ENCODE measurements around the gene TPH2.

TPH2 gene

GRCh38 chr12:72000969-72001648, 62.5 kb downstream of the TPH2 start:
- no peak overlapping the region for H3K9ac ChIP-seq (ENCODE audit: low read length in 2 of 2)
- peaks cover 0 to 4% of the 10 kb centered on the region in 2 donors for H3K27me3 ChIP-seq (ENCODE audit: control insufficient read depth in 1 of 2, insufficient read depth in 2 of 2, low read length in 2 of 2)
- no peak overlapping the region for H3K27ac ChIP-seq (ENCODE audit: low read length)
- H3K9me3 ChIP-seq (ENCODE audit: control insufficient read depth in 2 of 2, low read length in 2 of 2) = no peaks in the 10 kb centered on the region
- no peaks in the 10 kb centered on the region for H3K36me3 ChIP-seq (ENCODE audit: control insufficient read depth in 2 of 2, insufficient read depth in 2 of 2, low read length in 2 of 2)
- H3K4me1 ChIP-seq (ENCODE audit: control insufficient read depth, insufficient read depth, low read length) = no peaks in the 10 kb centered on the region
- H3K4me3 ChIP-seq (ENCODE audit: low read length in 2 of 2) = no peak overlapping the region

GRCh38 chr12:72006766-72007165, 68.1 kb downstream of the TPH2 start:
- Histone ChIP-seq H3K9ac (ENCODE audit: low read length in 2 of 2) (no peak overlapping the region), H3K36me3 (ENCODE audit: control insufficient read depth in 2 of 2, insufficient read depth in 2 of 2, low read length in 2 of 2) (no peaks in the 10 kb centered on the region), H3K4me3 (ENCODE audit: low read length in 2 of 2) (no peak overlapping the region), H3K27ac (ENCODE audit: low read length) (no peak overlapping the region), H3K4me1 (ENCODE audit: control insufficient read depth, insufficient read depth, low read length) (no peaks in the 10 kb centered on the region), H3K9me3 (ENCODE audit: control insufficient read depth in 2 of 2, low read length in 2 of 2) (no peaks in the 10 kb centered on the region), H3K27me3 (ENCODE audit: control insufficient read depth in 1 of 2, insufficient read depth in 2 of 2, low read length in 2 of 2) (peaks cover 0 to 4% of the 10 kb centered on the region in 2 donors)

- no peak overlapping the region for H3K4me3 ChIP-seq (ENCODE audit: low read length in 2 of 2)
- H3K36me3 ChIP-seq (ENCODE audit: control insufficient read depth in 2 of 2, insufficient read depth in 2 of 2, low read length in 2 of 2) = no peaks in the 10 kb centered on the region
- H3K9ac ChIP-seq (ENCODE audit: low read length in 2 of 2) = no peak overlapping the region
- no peaks in the 10 kb centered on the region for H3K9me3 ChIP-seq (ENCODE audit: control insufficient read depth in 2 of 2, low read length in 2 of 2)
- H3K27me3 ChIP-seq (ENCODE audit: control insufficient read depth in 1 of 2, insufficient read depth in 2 of 2, low read length in 2 of 2) = peaks cover 0 to 2% of the 10 kb centered on the region in 2 donors
- H3K27ac ChIP-seq (ENCODE audit: low read length) = no peak overlapping the region
- H3K4me1 ChIP-seq (ENCODE audit: control insufficient read depth, insufficient read depth, low read length) = no peaks in the 10 kb centered on the region
Measured at GRCh38 chr12:72010356-72010755, 71.7 kb downstream of the TPH2 start.

GRCh38 chr12:72011374-72011773, 72.7 kb downstream of the TPH2 start:
- Histone ChIP-seq H3K9me3 (ENCODE audit: control insufficient read depth in 2 of 2, low read length in 2 of 2) (no peaks in the 10 kb centered on the region), H3K36me3 (ENCODE audit: control insufficient read depth in 2 of 2, insufficient read depth in 2 of 2, low read length in 2 of 2) (no peaks in the 10 kb centered on the region), H3K4me1 (ENCODE audit: control insufficient read depth, insufficient read depth, low read length) (no peaks in the 10 kb centered on the region), H3K27ac (ENCODE audit: low read length) (no peak overlapping the region), H3K4me3 (ENCODE audit: low read length in 2 of 2) (no peak overlapping the region), H3K27me3 (ENCODE audit: control insufficient read depth in 1 of 2, insufficient read depth in 2 of 2, low read length in 2 of 2) (no peaks in the 10 kb centered on the region), H3K9ac (ENCODE audit: low read length in 2 of 2) (no peak overlapping the region)

- Histone ChIP-seq H3K27me3 (ENCODE audit: control insufficient read depth in 1 of 2, insufficient read depth in 2 of 2, low read length in 2 of 2) (no peaks in the 10 kb centered on the region), H3K9me3 (ENCODE audit: control insufficient read depth in 2 of 2, low read length in 2 of 2) (no peaks in the 10 kb centered on the region), H3K4me3 (ENCODE audit: low read length in 2 of 2) (no peak overlapping the region), H3K9ac (ENCODE audit: low read length in 2 of 2) (no peak overlapping the region), H3K4me1 (ENCODE audit: control insufficient read depth, insufficient read depth, low read length) (no peaks in the 10 kb centered on the region), H3K27ac (ENCODE audit: low read length) (no peak overlapping the region), H3K36me3 (ENCODE audit: control insufficient read depth in 2 of 2, insufficient read depth in 2 of 2, low read length in 2 of 2) (no peaks in the 10 kb centered on the region)
Measured at GRCh38 chr12:72012874-72013273, 74.2 kb downstream of the TPH2 start.

GRCh38 chr12:72015895-72016294, 77.2 kb downstream of the TPH2 start:
- H3K4me3 ChIP-seq (ENCODE audit: low read length in 2 of 2) = no peak overlapping the region
- no peaks in the 10 kb centered on the region for H3K9me3 ChIP-seq (ENCODE audit: control insufficient read depth in 2 of 2, low read length in 2 of 2)
- no peak overlapping the region for H3K27ac ChIP-seq (ENCODE audit: low read length)
- H3K4me1 ChIP-seq (ENCODE audit: control insufficient read depth, insufficient read depth, low read length) = no peaks in the 10 kb centered on the region
- H3K36me3 ChIP-seq (ENCODE audit: control insufficient read depth in 2 of 2, insufficient read depth in 2 of 2, low read length in 2 of 2) = no peaks in the 10 kb centered on the region
- H3K9ac ChIP-seq (ENCODE audit: low read length in 2 of 2) = no peak overlapping the region
- H3K27me3 ChIP-seq (ENCODE audit: control insufficient read depth in 1 of 2, insufficient read depth in 2 of 2, low read length in 2 of 2) = no peaks in the 10 kb centered on the region

GRCh38 chr12:72017054-72017651, 78.5 kb downstream of the TPH2 start:
- H3K4me3 ChIP-seq (ENCODE audit: low read length in 2 of 2) = no peak overlapping the region
- no peaks in the 10 kb centered on the region for H3K36me3 ChIP-seq (ENCODE audit: control insufficient read depth in 2 of 2, insufficient read depth in 2 of 2, low read length in 2 of 2)
- H3K4me1 ChIP-seq (ENCODE audit: control insufficient read depth, insufficient read depth, low read length) = no peaks in the 10 kb centered on the region
- no peak overlapping the region for H3K27ac ChIP-seq (ENCODE audit: low read length)
- no peaks in the 10 kb centered on the region for H3K9me3 ChIP-seq (ENCODE audit: control insufficient read depth in 2 of 2, low read length in 2 of 2)
- no peak overlapping the region for H3K9ac ChIP-seq (ENCODE audit: low read length in 2 of 2)
- H3K27me3 ChIP-seq (ENCODE audit: control insufficient read depth in 1 of 2, insufficient read depth in 2 of 2, low read length in 2 of 2) = no peaks in the 10 kb centered on the region

- Histone ChIP-seq H3K9me3 (ENCODE audit: control insufficient read depth in 2 of 2, low read length in 2 of 2) (no peaks in the 10 kb centered on the region), H3K36me3 (ENCODE audit: control insufficient read depth in 2 of 2, insufficient read depth in 2 of 2, low read length in 2 of 2) (no peaks in the 10 kb centered on the region), H3K4me3 (ENCODE audit: low read length in 2 of 2) (no peak overlapping the region), H3K27ac (ENCODE audit: low read length) (no peak overlapping the region), H3K9ac (ENCODE audit: low read length in 2 of 2) (no peak overlapping the region), H3K27me3 (ENCODE audit: control insufficient read depth in 1 of 2, insufficient read depth in 2 of 2, low read length in 2 of 2) (no peaks in the 10 kb centered on the region), H3K4me1 (ENCODE audit: control insufficient read depth, insufficient read depth, low read length) (no peaks in the 10 kb centered on the region)
Measured at GRCh38 chr12:72018036-72018435, 79.4 kb downstream of the TPH2 start.

GRCh38 chr12:72024613-72025012, 86.0 kb downstream of the TPH2 start:
- Histone ChIP-seq H3K9me3 (ENCODE audit: control insufficient read depth in 2 of 2, low read length in 2 of 2) (no peaks in the 10 kb centered on the region), H3K27ac (ENCODE audit: low read length) (no peak overlapping the region), H3K4me1 (ENCODE audit: control insufficient read depth, insufficient read depth, low read length) (no peaks in the 10 kb centered on the region), H3K27me3 (ENCODE audit: control insufficient read depth in 1 of 2, insufficient read depth in 2 of 2, low read length in 2 of 2) (no peaks in the 10 kb centered on the region), H3K36me3 (ENCODE audit: control insufficient read depth in 2 of 2, insufficient read depth in 2 of 2, low read length in 2 of 2) (no peaks in the 10 kb centered on the region), H3K4me3 (ENCODE audit: low read length in 2 of 2) (no peak overlapping the region), H3K9ac (ENCODE audit: low read length in 2 of 2) (no peak overlapping the region)

- no peak overlapping the region for H3K9ac ChIP-seq (ENCODE audit: low read length in 2 of 2)
- H3K9me3 ChIP-seq (ENCODE audit: control insufficient read depth in 2 of 2, low read length in 2 of 2) = no peaks in the 10 kb centered on the region
- H3K27me3 ChIP-seq (ENCODE audit: control insufficient read depth in 1 of 2, insufficient read depth in 2 of 2, low read length in 2 of 2) = no peaks in the 10 kb centered on the region
- H3K4me1 ChIP-seq (ENCODE audit: control insufficient read depth, insufficient read depth, low read length) = no peaks in the 10 kb centered on the region
- H3K4me3 ChIP-seq (ENCODE audit: low read length in 2 of 2) = no peak overlapping the region
- no peaks in the 10 kb centered on the region for H3K36me3 ChIP-seq (ENCODE audit: control insufficient read depth in 2 of 2, insufficient read depth in 2 of 2, low read length in 2 of 2)
- no peak overlapping the region for H3K27ac ChIP-seq (ENCODE audit: low read length)
Measured at GRCh38 chr12:72025524-72025923, 86.9 kb downstream of the TPH2 start.

- Histone ChIP-seq H3K9ac (ENCODE audit: low read length in 2 of 2) (no peak overlapping the region), H3K27me3 (ENCODE audit: control insufficient read depth in 1 of 2, insufficient read depth in 2 of 2, low read length in 2 of 2) (no peaks in the 10 kb centered on the region), H3K9me3 (ENCODE audit: control insufficient read depth in 2 of 2, low read length in 2 of 2) (no peaks in the 10 kb centered on the region), H3K4me1 (ENCODE audit: control insufficient read depth, insufficient read depth, low read length) (no peaks in the 10 kb centered on the region), H3K27ac (ENCODE audit: low read length) (no peak overlapping the region), H3K4me3 (ENCODE audit: low read length in 2 of 2) (no peak overlapping the region), H3K36me3 (ENCODE audit: control insufficient read depth in 2 of 2, insufficient read depth in 2 of 2, low read length in 2 of 2) (no peaks in the 10 kb centered on the region)
Measured at GRCh38 chr12:72028966-72029365, 90.3 kb downstream of the TPH2 start.

Data from stomach smooth muscle (tissue), 2 donors.